ENCODE results near the gene ANAPC13.

- TF ChIP-seq CTCF (IDR thresholded peaks at IDR 0.05; ENCODE audit: poor library complexity, severe bottlenecking) (no peak), EP300 (conservative IDR thresholded peaks at IDR 0.05; ENCODE audit: poor library complexity, severe bottlenecking) (no peak), MXI1 (conservative IDR thresholded peaks at IDR 0.05; ENCODE audit: poor library complexity, severe bottlenecking) (no peak)
Observed at GRCh38 chr3:134496471-134497071, 10.8 kb upstream of the ANAPC13 start.

Measured in neural cell (in vitro differentiated cells).